CD4-positive, CD25-positive, alpha-beta regulatory T cell (primary cell): ENCODE data around the gene GOSR1. TPM values are rescaled to one million over a fixed set of nuclear protein-coding genes. Genes with fewer than 3 reads are reported as not detected.
"Not testable (repeated sequence)": the region's sequence is repeated elsewhere in the genome, so short reads cannot be mapped to it uniquely, and the experiment has no call there.

Source experiments
- ATAC-seq, 2 donors: fragments of 150-1000 bp; cut with Tn5 transposase; one replicate each; pipeline ENCODE4 v1.10.0; 2021; ENCODE audit warnings: low read depth in 2 of 2, moderate number of reproducible peaks in 2 of 2, moderate library complexity in 1 of 2
- DNase-seq, 3 donors: peaks; one replicate each; pipeline versions ENCODE4 v3.0.0 to v3.0.0-alpha.2; 2012 to 2022; ENCODE audit warnings: mixed read lengths in 1 of 3
- H3K27ac ChIP-seq: one replicate; pipeline ENCODE4 v1.7.0; 2013; ENCODE audit warnings: mild to moderate bottlenecking, low read length; ENCODE audit not compliant: insufficient read depth, poor library complexity, severe bottlenecking
- H3K27me3 ChIP-seq: one replicate; pipeline ENCODE4 v1.7.0; 2013; ENCODE audit warnings: low read length; ENCODE audit not compliant: control insufficient read depth, insufficient read depth
- H3K36me3 ChIP-seq: one replicate; pipeline ENCODE4 v1.7.0; 2013; ENCODE audit warnings: mild to moderate bottlenecking, low read length, moderate library complexity; ENCODE audit not compliant: control insufficient read depth, insufficient read depth
- H3K4me1 ChIP-seq: 2 replicates; pipeline ENCODE4 v1.7.0; 2013; ENCODE audit warnings: mild to moderate bottlenecking, low read length; ENCODE audit not compliant: insufficient read depth, control insufficient read depth, poor library complexity, severe bottlenecking
- H3K4me3 ChIP-seq: one replicate; pipeline ENCODE4 v1.7.0; 2013; ENCODE audit warnings: low read depth, mild to moderate bottlenecking, low read length, moderate library complexity
- H3K9me3 ChIP-seq, 2 experiments: 1 replicate in 1 of 2; 2 replicates in 1 of 2; pipeline ENCODE4 v1.7.0; 2013; ENCODE audit warnings: low read length in 2 of 2, mild to moderate bottlenecking in 1 of 2, moderate library complexity in 1 of 2; ENCODE audit not compliant: control insufficient read depth in 2 of 2
- H3K27ac Mint-ChIP-seq, 3 donors: one replicate each; pipeline ENCODE4 v1.8.0; 2020 to 2022; ENCODE audit warnings: mild to moderate bottlenecking in 3 of 3, mixed read lengths in 3 of 3, moderate library complexity in 2 of 3
- H3K27me3 Mint-ChIP-seq: one replicate; pipeline ENCODE4 v1.8.0; 2022; ENCODE audit warnings: mild to moderate bottlenecking, mixed read lengths
- H3K36me3 Mint-ChIP-seq: one replicate; pipeline ENCODE4 v1.8.0; 2020; ENCODE audit warnings: mixed read lengths
- H3K4me1 Mint-ChIP-seq, 4 donors: one replicate each; pipeline ENCODE4 v1.8.0; 2020 to 2022; ENCODE audit warnings: mixed read lengths in 4 of 4, mild to moderate bottlenecking in 1 of 4
- H3K4me3 Mint-ChIP-seq, 4 donors: one replicate each; pipeline ENCODE4 v1.8.0; 2020 to 2022; ENCODE audit warnings: mild to moderate bottlenecking in 4 of 4, mixed read lengths in 4 of 4, moderate library complexity in 3 of 4
- H3K9me3 Mint-ChIP-seq, 7 donors: one replicate each; pipeline ENCODE4 v1.8.0; 2020 to 2022; ENCODE audit warnings: mixed read lengths in 7 of 7, mild to moderate bottlenecking in 3 of 7, moderate library complexity in 2 of 7
- polyA plus RNA-seq, 4 donors: library from polyadenylated mRNA; unstranded; fragments of 300-500 nt; fragmentation: Illumina TruSeq; gene quantifications; one replicate each; pipeline ENCODE4 v1.2.3, GENCODE V29; 2021
- total RNA-seq: library from RNA; stranded (reverse); gene quantifications from one replicate; pipeline ENCODE4 v1.2.3, GENCODE V29; 2022

Gene GOSR1
- total and polyA plus RNA-seq, 5 donors from 2014 or later: 42.8 to 71.4 (median 51.1) TPM

DNA sequence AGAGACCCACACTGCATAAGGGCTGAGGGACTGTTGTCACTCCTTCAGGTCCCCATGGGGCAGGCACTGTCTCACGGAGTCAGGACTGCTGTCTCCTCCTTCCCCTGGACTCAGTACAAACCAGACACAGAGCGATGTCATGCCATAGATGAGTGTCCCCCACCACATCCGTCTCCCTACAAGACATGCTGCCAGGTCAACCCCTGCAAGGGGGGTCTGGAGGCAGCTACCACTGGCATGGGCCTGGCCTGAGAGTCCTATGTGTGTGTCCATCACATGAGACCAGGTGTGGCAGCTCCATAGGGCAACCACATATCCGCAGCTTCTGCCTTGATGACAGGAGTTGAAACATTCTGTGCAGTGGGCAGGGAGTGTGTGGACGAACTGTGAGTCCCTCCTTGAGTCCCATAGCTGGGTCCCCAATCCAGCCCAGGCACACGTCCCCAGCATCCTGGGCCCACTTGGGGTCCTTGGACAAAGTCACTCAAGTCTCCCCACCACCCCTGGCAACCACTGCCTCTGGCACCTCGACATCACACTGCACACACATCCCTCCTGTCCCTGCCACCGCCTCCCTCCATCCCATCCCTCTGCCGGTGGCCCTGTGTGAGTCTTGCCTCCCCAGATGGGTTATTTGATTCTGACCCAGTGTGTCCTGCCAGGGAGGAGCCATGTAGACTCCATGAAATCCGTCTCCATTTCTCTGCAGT is 89.5 kb downstream of the GOSR1 start:
- not testable (repeated sequence) for ATAC-seq, H3K27me3 ChIP-seq, DNase-seq, H3K4me3 Mint-ChIP-seq, H3K4me1 Mint-ChIP-seq, H3K4me3 ChIP-seq, H3K27ac ChIP-seq, H3K9me3 Mint-ChIP-seq, H3K9me3 ChIP-seq, H3K36me3 Mint-ChIP-seq, H3K36me3 ChIP-seq, H3K4me1 ChIP-seq, H3K27ac Mint-ChIP-seq
- H3K27me3 Mint-ChIP-seq: peaks cover 12% of the 10 kb centered on the region

DNA sequence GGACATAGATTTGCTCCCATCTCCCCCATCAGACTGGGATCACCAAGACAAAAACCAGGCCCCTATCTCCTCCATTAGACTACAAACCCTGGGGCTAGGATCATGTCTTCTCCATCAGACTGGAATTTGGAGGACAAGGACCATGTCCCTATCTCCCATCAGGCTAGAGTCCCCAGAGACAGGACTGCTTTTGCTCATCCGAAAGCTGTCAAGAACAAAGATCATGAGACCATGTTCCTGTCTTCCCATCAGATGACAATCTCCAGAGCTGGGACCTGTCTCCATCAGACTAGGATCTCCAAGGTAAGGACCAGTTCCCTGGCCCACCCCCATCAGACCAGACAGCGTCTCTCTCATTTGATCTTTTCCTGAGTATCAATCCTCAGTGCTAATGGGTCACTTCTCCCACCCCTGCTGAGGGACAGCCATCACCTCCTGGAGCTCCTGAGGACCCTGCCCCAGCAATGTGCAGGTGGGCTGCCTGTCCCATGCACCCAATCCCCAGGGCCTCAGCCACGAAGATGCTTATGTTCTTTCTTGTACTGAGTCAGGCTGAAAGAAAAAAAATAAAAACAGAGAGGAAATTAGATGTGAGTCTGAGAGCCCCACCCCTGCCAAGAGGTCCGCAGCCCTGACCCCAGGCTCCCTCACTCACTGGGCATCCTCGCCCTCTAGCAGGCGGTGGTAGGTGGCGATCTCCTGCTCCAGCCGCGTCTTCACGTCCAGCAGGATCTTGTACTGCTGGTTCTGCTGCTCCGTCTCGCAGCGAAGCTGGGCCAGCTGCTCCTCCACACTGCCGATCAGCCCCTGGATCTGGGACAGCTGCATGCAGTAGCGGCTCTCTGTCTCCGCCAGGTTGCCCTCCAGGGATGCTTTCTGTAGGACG is 90.3 kb downstream of the GOSR1 start:
- no peak for DNase-seq
- H3K27me3 Mint-ChIP-seq: peaks cover 12% of the 10 kb centered on the region
- Histone ChIP-seq H3K27me3 (no peaks in the 10 kb centered on the region), H3K36me3 (no peaks in the 10 kb centered on the region), H3K27ac (no peak overlapping the region), H3K4me1 (no peaks in the 10 kb centered on the region), H3K9me3 (no peaks in the 10 kb centered on the region), H3K4me3 (no peak overlapping the region)
- no peaks in the 10 kb centered on the region for H3K4me1 Mint-ChIP-seq
- H3K36me3 Mint-ChIP-seq: no peaks in the 10 kb centered on the region
- no peak overlapping the region for H3K4me3 Mint-ChIP-seq
- H3K9me3 Mint-ChIP-seq: no peaks in the 10 kb centered on the region
- ATAC-seq: no peak
- H3K27ac Mint-ChIP-seq: peak overlapping the region in 1 of 3 donors; percentile 26

DNA sequence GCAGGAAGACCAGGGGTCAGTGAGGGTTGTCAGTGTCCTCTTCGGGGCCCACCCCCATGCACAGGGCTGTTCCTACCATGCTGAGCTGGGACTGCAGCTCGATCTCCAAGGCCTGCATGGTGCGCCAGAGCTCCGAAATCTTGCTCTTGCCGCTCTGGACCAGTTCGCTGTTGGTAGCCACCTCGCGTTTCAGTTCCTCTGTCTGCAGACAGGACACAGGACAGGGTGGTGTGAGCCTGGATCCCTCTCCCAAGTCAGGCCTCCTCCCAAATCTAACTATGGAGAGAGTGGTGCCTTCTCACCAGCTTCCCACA is 90.9 kb downstream of the GOSR1 start:
- Mint-ChIP-seq H3K4me3 (no peak overlapping the region), H3K4me1 (no peaks in the 10 kb centered on the region), H3K27ac (peak overlapping the region in 1 of 3 donors; percentile 26), H3K9me3 (no peaks in the 10 kb centered on the region), H3K27me3 (peaks cover 12% of the 10 kb centered on the region), H3K36me3 (no peaks in the 10 kb centered on the region)
- DNase-seq (no peak), ATAC-seq (no peak)
- Histone ChIP-seq H3K36me3 (no peaks in the 10 kb centered on the region), H3K9me3 (no peaks in the 10 kb centered on the region), H3K27me3 (no peaks in the 10 kb centered on the region), H3K27ac (no peak overlapping the region), H3K4me3 (no peak overlapping the region), H3K4me1 (no peaks in the 10 kb centered on the region)

DNA sequence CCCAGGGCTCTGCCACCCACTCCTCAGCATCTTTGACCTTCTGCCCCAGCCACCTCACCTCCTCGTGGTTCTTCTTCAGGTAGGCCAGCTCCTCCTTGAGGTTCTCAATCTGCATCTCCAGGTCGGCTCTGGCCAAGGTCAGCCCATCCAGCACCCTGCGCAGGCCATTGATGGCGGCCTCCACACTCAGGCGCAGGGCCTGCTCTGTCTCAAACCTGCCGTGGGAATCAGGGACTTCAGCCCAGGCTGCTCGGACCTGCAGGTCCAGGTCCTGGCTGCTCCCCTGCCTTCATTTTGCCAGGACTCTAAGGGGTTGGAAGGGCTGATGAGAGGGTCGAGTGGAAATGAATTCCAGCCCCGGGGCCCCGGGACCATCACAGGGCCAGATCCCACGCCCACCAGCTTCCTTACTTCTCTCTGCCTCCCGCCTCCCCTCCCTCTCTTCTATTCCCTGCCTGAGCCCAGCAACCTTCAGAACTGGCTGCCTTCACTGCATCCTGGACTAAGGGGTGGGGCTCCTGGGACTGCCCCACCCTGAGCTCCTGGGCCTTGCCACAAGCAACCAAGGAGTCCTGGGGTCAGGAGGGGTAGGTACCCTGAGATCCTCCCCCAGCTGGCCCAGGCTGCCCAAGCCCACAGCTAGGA is 92.4 kb downstream of the GOSR1 start:
- not testable (repeated sequence) for H3K4me1 ChIP-seq, H3K36me3 Mint-ChIP-seq, H3K27ac ChIP-seq, DNase-seq, H3K9me3 Mint-ChIP-seq, H3K27me3 ChIP-seq, H3K4me1 Mint-ChIP-seq, H3K27ac Mint-ChIP-seq, H3K36me3 ChIP-seq, ATAC-seq, H3K9me3 ChIP-seq, H3K4me3 ChIP-seq, H3K4me3 Mint-ChIP-seq
- peaks cover 11% of the 10 kb centered on the region for H3K27me3 Mint-ChIP-seq

DNA sequence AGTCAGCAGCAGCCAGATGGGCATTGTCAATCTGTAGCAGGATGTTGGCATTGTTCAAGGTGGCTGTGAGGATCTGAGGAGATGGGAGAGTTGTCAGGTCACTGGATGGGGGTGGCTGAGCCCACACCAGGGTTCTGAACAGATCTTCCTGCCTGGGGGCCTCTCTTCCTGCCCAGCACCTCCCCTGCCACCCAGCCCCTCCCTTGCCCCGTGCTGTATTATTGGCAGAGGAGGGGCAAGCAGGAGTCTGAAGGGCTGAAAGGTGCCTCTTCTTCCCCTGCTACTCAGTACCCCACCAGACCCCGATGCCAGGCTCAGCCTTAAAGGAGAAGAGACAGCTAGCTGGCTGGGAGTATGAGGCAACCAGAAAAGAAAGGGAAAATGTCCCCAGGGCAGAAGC is 93.0 kb downstream of the GOSR1 start:
- no peaks in the 10 kb centered on the region for H3K27me3 ChIP-seq

DNA sequence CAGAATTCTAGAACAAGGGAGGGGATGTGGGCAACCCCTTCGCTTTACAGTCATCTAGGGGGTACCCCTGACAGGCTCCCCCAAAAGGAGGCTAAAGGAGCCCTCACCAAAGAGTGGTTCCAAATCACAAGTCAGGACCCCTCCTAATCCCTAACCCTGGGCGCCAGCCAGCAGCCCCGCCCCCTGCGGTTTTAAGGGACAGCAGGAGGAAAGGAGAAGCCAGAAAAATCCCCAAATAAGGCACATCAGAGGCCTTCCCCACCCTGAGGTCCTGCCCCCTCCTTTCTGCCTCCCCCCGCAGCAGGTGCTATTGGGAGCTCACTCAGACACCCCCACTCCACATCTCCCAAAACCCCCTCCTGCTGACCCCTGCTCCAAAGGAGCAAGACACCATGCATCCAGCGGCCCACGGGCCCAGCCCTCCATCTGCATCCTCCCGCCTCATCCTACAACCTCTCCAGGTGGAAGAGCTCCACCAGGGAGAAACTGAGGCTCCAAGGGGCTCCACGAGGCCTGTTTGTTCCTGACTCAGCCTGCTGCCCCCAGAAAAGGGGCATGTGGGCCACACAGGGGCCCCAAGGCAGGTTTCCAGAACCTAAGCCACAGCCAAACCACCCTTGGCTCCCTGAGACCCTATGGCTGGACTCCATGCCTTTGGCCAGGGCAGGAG is 93.5 kb downstream of the GOSR1 start:
- no peaks in the 10 kb centered on the region for H3K9me3 ChIP-seq
- H3K27ac ChIP-seq: no peak overlapping the region
- H3K4me3 ChIP-seq: no peak overlapping the region
- Mint-ChIP-seq H3K4me3 (no peak overlapping the region), H3K27ac (peak overlapping the region in 1 of 3 donors; percentile 26), H3K36me3 (no peaks in the 10 kb centered on the region), H3K9me3 (no peaks in the 10 kb centered on the region), H3K27me3 (peaks cover 5% of the 10 kb centered on the region), H3K4me1 (no peaks in the 10 kb centered on the region)
- no peak for DNase-seq
- H3K27me3 ChIP-seq: no peaks in the 10 kb centered on the region
- ATAC-seq: no peak
- no peaks in the 10 kb centered on the region for H3K36me3 ChIP-seq
- no peaks in the 10 kb centered on the region for H3K4me1 ChIP-seq

More for the DNA sequence above, 93.0 kb downstream of the GOSR1 start:
- H3K36me3 ChIP-seq: no peaks in the 10 kb centered on the region
- ATAC-seq (no peak), DNase-seq (no peak)
- H3K4me3 ChIP-seq: no peak overlapping the region
- H3K4me1 Mint-ChIP-seq: no peaks in the 10 kb centered on the region
- peaks cover 6% of the 10 kb centered on the region for H3K27me3 Mint-ChIP-seq
- H3K4me3 Mint-ChIP-seq: no peak overlapping the region
- no peaks in the 10 kb centered on the region for H3K36me3 Mint-ChIP-seq
- no peaks in the 10 kb centered on the region for H3K9me3 Mint-ChIP-seq
- H3K9me3 ChIP-seq: no peaks in the 10 kb centered on the region
- H3K4me1 ChIP-seq: no peaks in the 10 kb centered on the region
- no peak overlapping the region for H3K27ac ChIP-seq
- H3K27ac Mint-ChIP-seq: no peak overlapping the region

DNA sequence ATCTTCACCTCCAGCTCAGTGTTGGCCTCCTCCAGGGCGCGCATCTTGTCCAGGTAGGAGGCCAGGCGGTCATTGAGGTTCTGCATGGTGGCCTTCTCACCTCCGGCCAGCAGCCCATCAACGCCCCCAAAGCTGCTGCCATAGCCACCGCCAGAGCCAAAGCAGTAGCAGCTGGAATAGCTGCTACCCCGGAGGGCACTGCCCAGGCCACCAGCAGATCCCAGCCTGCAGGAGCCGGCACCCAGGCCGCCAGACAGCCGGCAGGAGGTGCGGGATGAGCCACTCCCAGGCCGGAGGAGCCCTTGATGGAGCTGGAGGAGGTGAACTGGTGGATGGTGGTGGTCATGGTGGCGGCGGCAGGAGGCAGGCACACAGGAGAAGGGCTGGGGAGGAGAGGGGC is 94.2 kb downstream of the GOSR1 start:
- not testable (repeated sequence) for H3K4me1 Mint-ChIP-seq, H3K27ac Mint-ChIP-seq, H3K4me3 ChIP-seq, H3K27me3 ChIP-seq, H3K4me3 Mint-ChIP-seq, ATAC-seq, H3K27ac ChIP-seq, H3K9me3 Mint-ChIP-seq, H3K9me3 ChIP-seq, H3K4me1 ChIP-seq, DNase-seq, H3K27me3 Mint-ChIP-seq, H3K36me3 ChIP-seq, H3K36me3 Mint-ChIP-seq
